CD4-positive, alpha-beta T cell treated with Interferon gamma for 1 hour (primary cell): Measurements from ENCODE around the gene CPNE2.

Experiments used
- DNase-seq: peaks from one replicate; pipeline ENCODE4 v3.0.0-alpha.2; 2020

CPNE2 gene

DNA sequence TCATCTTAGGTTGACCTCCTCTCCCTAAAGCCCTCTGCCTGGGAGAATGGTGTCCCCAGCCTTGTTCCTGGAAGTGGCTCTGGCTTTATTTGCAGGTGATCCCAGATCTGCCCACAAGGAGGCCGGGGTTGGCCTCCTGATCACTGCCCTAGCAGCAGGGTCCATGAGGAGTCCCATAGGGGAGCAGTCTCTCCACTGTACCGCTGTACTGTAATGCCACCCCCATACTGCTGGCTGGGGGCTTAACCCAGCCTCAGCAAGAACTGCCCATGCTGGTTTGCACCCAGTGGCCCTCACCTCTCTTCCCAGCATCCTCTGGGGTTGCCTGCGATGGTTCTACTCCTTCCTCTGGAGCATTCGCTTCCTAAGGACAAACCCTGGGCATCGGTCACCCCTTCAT is 54.4 kb downstream of the CPNE2 start:
- DNase-seq, result no peak

- DNase-seq, result no peak
These were observed 55.2 kb downstream of the CPNE2 start for GRCh38 chr16:57147381-57148221.

GRCh38 chr16:57148481-57148880 is 56.1 kb downstream of the CPNE2 start:
- DNase-seq, result no peak

DNA sequence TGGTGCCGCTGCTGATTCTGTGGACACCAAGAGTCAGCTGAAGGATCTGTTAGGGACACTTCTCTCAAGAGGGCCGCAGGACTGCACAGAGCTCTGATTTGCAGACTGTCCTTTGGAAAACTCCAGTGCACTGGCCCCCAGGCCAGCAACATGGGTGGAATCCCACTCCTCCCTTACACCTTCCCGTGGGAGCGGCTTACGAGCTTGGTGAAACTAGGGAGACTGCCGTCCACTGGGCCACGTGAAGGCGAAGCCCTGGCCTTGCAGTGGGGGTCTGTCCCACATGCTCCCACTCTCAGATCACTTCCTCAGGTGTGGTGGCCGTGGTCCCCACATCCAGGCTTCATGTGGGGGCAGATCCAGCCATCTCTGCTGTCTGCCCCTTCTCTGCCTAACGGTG is 57.0 kb downstream of the CPNE2 start:
- DNase-seq, result no peak

DNA sequence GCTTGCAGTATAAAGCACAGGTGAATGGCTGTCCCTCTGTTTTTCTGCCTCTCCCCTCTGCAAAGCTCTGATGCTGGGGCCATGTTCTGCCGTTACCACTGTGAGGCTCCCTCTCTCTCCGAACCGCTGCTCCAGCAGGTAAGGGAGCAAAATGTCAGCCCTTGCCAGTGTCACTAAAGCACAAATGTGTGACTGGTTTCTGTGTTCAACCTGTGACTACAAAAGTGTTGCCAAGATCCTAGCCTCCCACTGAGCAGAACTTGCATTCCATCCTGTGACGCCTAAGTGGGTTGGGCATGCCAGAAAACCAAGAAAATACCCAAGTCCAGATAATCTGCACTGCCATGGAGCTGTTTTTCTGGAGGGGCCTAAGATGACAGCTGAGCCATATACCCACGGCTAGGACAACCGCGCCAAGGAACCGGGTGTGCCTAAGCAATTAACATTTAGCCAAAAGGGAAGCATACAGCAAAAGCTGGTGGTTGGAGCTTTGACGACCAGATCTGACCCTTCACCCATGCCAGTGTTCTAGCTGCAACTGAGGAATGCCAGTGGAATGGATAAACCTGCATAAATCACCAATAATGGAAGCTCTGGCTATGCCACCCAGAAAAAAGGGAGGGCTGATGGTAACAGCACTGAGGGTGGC is 58.4 kb downstream of the CPNE2 start:
- no peak for DNase-seq

GRCh38 chr16:57151369-57151768 is 59.0 kb downstream of the CPNE2 start:
- no peak for DNase-seq

GRCh38 chr16:57152096-57153093 is 60.0 kb downstream of the CPNE2 start:
- DNase-seq, result no peak

DNA sequence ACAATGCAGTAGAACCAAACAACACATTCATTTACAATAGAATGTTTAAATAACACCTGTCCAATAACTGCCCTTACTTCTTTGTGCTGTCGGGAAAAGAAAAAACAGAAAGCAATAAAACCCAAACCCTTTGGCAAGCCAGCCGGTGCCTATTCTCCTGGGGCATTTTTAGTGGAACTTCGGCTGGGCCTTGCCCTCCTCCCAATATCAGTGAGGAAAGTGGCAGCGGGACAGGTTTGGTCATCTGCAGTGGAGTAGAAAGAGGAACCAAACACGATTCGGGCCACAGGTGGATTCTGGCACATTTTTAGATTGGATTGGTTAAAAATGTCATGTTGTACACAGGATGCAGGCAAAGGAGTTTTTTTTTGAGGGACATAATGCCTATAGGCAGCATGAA is 61.5 kb downstream of the CPNE2 start:
- DNase-seq, result no peak

DNA sequence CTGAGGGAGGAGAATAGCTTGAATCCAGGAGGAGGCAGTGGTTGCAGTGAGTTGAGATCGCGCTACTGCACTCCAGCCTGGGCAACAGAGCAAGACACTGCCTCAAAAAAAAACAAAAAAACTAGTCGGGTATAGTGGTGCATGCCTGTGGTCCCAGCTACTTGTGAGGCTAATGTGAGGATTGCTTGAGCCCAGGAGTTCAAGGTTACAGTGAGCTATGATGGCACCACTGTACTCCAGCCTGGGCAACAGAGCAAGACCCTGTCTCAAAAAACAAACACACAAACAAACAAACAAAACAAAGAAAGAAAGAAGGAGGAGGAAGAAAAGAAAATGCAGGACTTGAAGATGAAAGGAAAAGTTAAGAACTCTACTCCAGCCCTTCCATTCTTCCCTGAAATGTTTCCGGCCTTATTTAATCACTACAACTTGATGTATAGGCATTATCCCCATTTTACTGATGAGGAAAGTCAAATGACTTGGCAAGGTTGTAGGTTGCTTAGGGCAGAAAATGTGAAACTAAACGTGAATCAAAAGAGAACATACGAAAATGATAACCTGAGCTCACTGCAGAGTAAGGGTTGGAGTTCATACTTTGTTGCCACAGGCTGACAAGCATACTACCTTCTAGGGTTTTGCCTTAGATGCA is 63.4 kb downstream of the CPNE2 start:
- no peak for DNase-seq

- DNase-seq, result no peak
These were observed 63.9 kb downstream of the CPNE2 start for GRCh38 chr16:57156351-57156703.

DNA sequence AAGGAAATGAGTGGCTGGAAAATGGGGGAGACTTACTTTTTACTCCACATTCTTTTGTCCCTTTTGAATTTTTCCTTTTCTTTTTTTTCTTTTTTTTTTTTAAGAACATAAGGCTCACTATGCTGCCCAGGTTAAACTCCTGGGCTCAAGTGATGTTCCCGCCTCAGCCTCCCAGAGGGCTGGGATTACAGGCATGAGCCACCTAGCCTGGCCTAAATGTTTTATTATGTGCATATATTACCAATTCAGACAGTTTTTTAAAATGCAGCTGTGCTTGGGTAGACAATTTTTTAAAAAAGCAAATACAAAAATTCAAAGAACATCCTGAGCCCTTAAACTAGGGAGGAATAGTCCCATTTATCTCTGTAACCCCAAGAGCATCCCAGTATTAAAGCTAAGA is 65.2 kb downstream of the CPNE2 start:
- DNase-seq, result no peak

DNA sequence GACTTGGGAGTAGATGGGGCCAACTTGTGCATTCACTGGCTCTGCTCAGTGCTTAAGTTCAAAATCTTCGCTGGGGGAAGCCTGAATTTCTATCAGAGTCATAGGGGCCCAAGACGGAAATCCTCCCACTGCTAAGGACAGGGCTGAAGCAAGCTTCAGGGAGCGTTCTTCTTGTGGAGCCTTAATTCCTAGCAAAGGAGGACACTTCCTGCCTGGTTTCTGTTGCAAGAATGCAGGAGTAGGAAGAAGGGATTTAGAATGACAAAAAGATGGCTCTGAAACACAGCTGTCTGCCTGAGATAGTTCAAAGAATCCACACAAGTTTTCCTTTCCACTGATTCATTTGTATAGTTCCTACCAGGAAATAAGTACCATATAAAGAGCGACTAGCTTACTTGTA is 67.1 kb downstream of the CPNE2 start:
- DNase-seq, result no peak

DNA sequence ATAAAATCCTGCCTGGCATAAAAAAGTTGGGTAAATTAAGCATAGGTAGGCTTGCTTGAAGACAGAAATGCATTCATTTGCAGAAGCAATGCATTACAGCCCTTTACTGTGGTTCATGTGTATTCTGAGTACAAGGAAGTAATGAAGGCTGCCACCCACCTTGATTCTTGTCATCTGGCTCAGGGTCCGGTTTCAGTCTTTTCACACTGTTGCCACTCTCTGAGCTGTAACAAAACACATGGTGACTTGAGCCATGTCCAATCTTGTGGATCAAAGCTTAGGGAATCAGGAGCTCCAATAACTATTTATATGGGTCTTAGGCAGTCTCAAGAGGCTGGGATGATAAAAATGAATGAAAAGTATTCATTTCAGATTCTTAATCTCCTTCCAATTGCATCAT is 71.5 kb downstream of the CPNE2 start:
- DNase-seq, result no peak

GRCh38 chr16:57165483-57165882 is 73.1 kb downstream of the CPNE2 start:
- DNase-seq, result no peak

DNA sequence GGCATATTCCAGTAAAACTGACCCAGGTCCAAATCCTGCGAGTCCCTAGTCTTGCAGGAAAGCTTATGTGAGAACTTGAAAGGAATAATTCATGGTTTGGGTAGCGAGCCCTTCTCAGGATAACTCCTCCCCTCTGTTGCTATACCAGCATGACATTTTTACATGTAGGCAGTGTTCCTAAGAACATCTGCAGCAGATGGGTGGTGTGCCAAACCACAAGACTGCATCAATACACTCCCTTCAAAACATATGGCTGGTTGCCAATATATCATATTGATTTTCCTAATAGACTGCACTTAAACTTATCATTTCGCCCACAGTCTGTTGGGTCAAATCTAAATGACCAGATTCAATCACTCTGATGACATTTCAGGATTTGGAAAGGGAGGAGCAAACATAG is 73.6 kb downstream of the CPNE2 start:
- DNase-seq, result no peak

- DNase-seq, result no peak
These were observed 74.1 kb downstream of the CPNE2 start for GRCh38 chr16:57166451-57166850.

- DNase-seq, result no peak
These were observed 74.6 kb downstream of the CPNE2 start for GRCh38 chr16:57166951-57167350.

DNA sequence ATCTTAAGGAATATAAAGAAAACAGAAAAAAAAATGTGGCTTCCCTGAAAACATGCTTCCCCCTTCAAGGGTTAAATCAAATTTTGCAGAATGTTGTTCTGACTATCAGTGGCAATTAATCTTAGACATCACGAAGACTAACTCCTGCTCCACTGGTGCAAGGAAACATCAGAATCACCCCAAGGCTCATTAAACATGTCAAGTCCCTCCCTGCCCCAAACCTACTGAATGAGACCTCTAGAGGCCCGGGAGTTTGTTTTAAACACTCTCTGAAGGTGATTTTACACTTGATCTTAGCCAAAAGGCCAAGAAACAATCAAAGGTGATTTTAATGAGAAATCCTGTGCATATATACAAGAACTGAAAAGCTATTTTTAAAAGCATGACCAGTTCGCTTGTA is 75.2 kb downstream of the CPNE2 start:
- DNase-seq, result no peak

GRCh38 chr16:57167953-57168352 is 75.6 kb downstream of the CPNE2 start:
- no peak for DNase-seq

DNA sequence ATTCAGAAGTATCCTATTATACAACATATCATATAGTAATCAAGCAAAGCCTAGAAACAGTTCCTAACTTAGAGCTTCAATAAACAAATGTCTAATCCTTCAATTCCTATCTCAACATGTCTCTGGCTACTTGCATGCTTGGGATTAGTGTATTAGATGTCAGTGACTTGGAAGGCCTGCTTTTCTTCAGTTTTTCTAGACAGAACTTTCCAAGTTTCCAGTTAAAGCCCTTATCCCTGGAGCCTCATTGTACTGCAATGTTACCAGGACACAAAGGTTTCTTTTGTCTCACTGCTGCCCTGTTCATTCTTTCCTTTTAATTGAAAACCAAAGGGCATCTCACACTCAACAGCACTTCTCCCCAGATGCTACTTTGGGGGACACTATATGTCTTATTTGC is 76.9 kb downstream of the CPNE2 start:
- DNase-seq, result no peak

DNA sequence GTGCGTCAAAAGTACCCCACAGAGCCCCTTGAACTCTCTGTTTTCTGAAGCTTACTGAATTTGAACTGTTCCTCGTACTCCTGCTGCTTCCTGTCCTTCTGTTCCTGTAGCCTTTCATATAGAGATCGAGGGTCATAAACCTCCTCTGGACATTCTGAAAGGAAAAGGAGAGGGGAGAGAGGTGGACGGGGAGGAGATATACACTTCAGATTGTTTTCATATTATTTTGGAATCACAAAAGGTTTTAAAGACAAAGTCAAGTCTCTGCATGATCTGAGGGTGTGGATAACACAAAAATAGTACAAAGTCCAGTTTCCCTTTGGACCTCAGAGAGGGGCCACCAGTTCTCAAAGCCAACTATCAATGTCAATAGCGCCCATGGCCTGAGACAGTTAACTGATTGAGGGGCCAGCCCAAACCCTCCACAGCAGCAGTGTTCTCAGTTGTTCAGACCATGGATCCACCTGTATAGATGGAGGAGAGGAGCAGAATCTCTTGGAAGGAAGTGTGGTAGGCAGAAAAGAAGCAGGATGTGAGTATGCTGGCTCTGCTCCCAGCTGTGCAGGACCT is 80.4 kb downstream of the CPNE2 start:
- no peak for DNase-seq

DNA sequence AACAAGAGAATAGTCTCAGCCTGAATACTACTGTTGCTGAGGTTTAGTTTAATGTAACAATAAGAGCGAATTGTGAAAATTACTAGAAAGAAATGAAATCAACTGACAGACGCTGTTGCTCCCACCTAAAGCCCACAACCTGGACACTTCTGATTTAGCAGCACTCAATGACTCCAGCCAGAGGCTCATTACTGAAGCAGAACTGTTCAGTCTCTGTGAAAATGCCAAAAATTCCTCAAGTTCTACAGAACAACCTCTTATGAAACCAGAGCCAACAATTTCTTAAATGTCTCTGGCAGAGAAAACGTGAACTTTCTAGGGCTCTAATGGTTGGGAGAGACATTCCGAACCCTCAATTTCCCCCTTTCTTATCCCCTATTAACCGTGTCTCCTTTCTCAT is 83.5 kb downstream of the CPNE2 start:
- DNase-seq, result no peak

GRCh38 chr16:57178196-57178595 is 85.8 kb downstream of the CPNE2 start:
- DNase-seq, result no peak
